Lower leg skin (tissue), 4 donors: ENCODE measurements around the gene SURF6. TPM values are rescaled to one million over a fixed set of nuclear protein-coding genes. Genes with fewer than 3 reads are reported as not detected.
"Not testable (repeated sequence)": the region's sequence is repeated elsewhere in the genome, so short reads cannot be mapped to it uniquely, and the experiment has no call there.

Experiments
- DNase-seq, 2 donors: peaks; one replicate each; pipeline ENCODE4 v3.0.0-alpha.2; 2019; ENCODE audit warnings: low spot score in 2 of 2
- H3K4me3 ChIP-seq: fragments of 200-600 bp; sonication (generic); 2 replicates; pipeline ENCODE4 v1.5.1; 2017; ENCODE audit warnings: mild to moderate bottlenecking, low read depth; ENCODE audit not compliant: poor library complexity, severe bottlenecking
- POLR2A ChIP-seq, 2 donors: fragments of 450-650 bp; IDR thresholded peaks; one replicate each; pipeline ENCODE4 v1.6.1; 2016 to 2017; ENCODE audit warnings: antibody characterized with exemption in 2 of 2, mild to moderate bottlenecking in 1 of 2, moderate library complexity in 1 of 2
- WGBS, 2 donors: methylation state at CpG; one replicate each; pipeline ENCODE4 v1.1.5; 2018; 5-methylcytosine and 5-hydroxymethylcytosine counted together
- intact Hi-C: fragments of 100-400 bp; cut with DNase I; formaldehyde crosslinking; loops from one replicate; pipeline ENCODE4 v1.15.0; 2023; ENCODE audit warnings: low total_unique reads
- total RNA-seq, 4 donors: library from RNA; depleted of rRNA; stranded (reverse); fragments of >200 nt; gene quantifications; one replicate each; pipeline ENCODE4 v1.1.0, GENCODE V29; 2016
- TF ChIP-seq, protein P1 (sequence below), 3 donors: fragments of 450-650 bp; IDR thresholded peaks; one replicate each; pipeline ENCODE4 v1.5.1; 2016; ENCODE audit warnings: antibody characterized with exemption in 3 of 3, mild to moderate bottlenecking in 3 of 3, moderate library complexity in 2 of 3

The SURF6 gene
- total RNA-seq, 4 donors from 2014 or later = 21.7 to 37.4 (median 27.4) TPM

DNA sequence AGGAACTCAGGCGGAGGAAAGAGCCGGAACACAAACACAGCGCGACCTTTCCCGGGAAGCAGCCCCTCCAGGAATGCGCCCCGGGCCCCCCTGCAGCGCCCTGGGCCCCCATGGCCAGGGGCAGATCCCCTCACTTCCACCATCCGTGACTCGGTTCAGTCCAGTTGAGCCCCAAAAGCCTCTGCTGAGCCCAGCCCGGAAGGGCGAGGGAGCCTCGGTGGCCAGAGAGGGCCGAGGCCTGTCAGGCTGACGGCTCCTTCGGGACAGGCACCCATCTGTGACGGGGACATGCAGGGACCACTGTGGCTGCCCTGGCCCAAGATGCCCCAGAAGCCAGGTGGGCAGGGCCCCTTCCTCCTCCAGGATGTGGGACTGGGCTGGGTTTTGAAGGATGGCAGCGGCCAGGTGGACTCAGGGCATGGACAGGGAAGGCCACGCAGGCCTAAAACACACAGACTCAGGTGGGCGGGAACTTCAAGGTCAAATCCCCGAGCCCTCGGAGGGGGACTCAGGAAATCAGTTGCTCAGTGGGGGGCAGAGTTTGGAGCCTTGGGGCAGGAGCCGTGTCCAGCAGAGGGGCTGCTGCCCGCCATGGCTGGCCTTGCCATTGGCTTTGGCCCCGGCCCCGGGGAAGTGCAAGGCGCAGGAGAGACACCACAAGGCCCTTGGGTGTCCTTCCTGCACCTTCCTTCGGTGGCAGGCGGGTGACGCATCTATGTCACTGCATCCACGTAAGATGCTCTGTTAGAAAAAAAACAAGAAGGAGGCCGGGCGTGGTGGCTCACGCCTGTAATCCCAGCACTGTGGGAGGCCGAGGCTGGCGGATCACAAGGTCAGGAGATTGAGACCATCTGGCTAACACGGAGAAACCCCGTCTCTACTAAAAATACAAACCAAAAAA lies 31.3 kb downstream of the SURF6 start:
- 84% methylated on average over 32 to 36 of the region's 38 CpGs for WGBS, 2 donors
- DNase-seq = peak in 1 of 2 donors; percentile 77
- TF ChIP-seq POLR2A (IDR thresholded peaks at IDR 0.05) = no peak
- TF ChIP-seq, protein P1, sequence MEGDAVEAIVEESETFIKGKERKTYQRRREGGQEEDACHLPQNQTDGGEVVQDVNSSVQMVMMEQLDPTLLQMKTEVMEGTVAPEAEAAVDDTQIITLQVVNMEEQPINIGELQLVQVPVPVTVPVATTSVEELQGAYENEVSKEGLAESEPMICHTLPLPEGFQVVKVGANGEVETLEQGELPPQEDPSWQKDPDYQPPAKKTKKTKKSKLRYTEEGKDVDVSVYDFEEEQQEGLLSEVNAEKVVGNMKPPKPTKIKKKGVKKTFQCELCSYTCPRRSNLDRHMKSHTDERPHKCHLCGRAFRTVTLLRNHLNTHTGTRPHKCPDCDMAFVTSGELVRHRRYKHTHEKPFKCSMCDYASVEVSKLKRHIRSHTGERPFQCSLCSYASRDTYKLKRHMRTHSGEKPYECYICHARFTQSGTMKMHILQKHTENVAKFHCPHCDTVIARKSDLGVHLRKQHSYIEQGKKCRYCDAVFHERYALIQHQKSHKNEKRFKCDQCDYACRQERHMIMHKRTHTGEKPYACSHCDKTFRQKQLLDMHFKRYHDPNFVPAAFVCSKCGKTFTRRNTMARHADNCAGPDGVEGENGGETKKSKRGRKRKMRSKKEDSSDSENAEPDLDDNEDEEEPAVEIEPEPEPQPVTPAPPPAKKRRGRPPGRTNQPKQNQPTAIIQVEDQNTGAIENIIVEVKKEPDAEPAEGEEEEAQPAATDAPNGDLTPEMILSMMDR (IDR thresholded peaks at IDR 0.05) = no peak
- H3K4me3 ChIP-seq = no peak overlapping the region
- intact Hi-C loops = no loop called here

DNA sequence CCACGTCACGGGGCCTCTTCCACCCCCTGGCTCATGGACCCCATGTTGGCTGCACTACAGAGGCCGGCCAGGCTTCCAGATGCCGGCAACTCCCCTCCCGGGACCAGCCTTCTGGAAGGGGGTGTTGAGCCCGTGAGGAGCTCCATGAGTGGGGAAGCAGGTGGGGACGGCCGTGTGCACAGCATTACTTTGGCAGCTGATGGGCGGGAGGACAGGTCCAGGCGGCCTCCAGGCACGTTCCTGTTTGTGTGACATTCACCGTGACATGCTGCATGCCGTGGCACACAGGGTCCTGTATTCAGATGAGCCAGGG lies 31.9 kb downstream of the SURF6 start:
- TF ChIP-seq, protein P1 (IDR thresholded peaks at IDR 0.05) = no peak
- no peak for TF ChIP-seq POLR2A (IDR thresholded peaks at IDR 0.05)
- DNase-seq = no peak
- H3K4me3 ChIP-seq = no peak overlapping the region
- 37 to 43% methylated on average over 13 of the region's 13 CpGs for WGBS, 2 donors
- intact Hi-C loops = no loop called here

DNA sequence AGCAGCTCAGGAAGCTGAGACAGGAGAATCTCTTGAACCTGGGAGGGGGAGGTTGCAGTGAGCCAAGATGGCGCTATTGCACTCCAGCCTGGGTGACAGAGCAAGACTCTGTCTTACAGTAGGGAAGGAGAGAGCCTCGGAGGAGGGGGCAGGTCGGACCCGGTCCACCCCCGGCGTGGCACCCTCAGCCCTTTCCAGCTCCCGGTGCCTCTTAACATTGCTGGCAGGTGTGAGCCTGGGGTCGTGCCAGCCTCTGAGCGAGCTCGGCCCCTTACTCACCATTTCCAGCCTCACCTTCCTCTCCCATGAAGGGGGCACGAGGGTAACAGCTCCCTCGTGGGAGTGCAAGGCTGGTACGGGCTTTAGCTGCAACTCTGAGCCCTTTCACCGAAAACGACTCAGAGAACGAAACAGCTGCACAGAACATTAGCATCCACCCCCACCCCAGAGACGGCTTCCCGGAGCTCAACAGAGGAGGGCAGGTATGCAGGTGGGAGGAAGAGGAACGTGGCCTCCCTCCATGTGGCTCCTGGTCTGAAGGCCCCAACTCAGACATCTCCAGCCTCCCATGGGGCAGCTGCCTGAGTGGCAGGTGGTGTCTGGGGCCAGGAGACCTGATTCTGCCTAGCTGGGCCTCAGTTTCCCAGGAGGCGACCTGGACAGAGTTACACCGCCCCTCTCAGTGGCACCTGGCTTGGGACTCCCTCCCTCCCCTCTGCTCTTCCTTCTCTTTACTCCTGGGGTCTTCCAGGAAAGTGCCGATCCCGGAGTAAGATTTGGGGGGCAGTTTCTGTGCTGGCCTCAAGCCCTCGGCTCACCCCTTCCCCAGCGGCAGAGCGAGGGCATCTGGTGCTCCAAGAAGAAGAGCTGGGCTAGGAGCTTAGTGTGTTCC lies 32.5 kb downstream of the SURF6 start:
- 77% methylated on average over 22 to 26 of the region's 26 CpGs for WGBS, 2 donors
- no peak overlapping the region for H3K4me3 ChIP-seq
- intact Hi-C loops = no loop called here
- DNase-seq = peak in 1 of 2 donors; percentile 68
- TF ChIP-seq, protein P1 (IDR thresholded peaks at IDR 0.05) = no peak
- TF ChIP-seq POLR2A (IDR thresholded peaks at IDR 0.05) = no peak

DNA sequence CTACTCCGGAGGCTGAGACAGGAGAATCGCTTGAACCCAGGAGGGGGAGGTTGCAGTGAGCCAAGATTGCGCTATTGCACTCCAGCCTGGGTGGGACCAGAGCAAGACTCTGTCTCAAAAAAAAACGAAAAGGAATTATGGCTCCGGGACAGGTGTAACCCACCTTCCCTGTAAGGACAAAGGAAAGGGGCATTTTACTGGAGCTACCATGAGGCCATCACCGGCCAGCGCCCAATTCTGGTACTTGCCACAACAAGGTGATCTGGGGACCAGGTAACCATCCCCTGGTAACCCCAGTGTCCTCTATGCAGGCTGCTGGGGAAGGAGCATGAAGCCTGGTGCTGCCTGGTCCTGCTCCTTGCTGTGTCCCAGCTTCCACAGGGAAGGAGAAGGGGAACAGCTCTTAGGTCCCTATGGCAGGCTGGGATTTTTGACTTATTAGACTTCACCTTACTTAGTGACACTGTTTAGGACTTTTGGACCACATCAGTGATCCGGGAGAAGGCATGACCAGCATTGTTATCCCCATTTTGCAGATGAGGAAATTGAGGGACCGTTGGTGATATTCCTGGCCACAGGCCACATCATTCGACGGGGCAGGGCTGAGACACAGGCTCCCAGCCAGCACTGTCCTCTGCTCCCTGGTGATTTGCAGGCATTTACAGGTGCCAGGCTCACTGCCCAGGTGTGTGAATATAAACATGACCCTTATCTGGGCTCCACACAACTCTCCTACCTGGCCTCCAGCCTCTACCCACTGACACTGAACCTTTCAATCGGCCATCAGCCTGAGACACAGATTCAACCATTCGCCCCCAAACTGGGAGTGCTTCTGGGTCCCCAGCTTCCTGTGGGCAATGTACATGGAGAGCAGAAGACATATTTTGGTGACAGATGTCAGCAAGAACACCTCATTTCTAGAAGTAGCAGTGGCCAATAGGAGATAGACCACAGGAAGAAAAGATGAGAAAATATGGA lies 34.4 kb downstream of the SURF6 start:
- WGBS, 2 donors = 87 to 92% methylated on average over 13 of the region's 13 CpGs
- TF ChIP-seq, protein P1 (IDR thresholded peaks at IDR 0.05) = no peak
- TF ChIP-seq POLR2A (IDR thresholded peaks at IDR 0.05) = no peak
- no peak overlapping the region for H3K4me3 ChIP-seq
- peak in 1 of 2 donors; percentile 58 for DNase-seq
- intact Hi-C loops = no loop called here

DNA sequence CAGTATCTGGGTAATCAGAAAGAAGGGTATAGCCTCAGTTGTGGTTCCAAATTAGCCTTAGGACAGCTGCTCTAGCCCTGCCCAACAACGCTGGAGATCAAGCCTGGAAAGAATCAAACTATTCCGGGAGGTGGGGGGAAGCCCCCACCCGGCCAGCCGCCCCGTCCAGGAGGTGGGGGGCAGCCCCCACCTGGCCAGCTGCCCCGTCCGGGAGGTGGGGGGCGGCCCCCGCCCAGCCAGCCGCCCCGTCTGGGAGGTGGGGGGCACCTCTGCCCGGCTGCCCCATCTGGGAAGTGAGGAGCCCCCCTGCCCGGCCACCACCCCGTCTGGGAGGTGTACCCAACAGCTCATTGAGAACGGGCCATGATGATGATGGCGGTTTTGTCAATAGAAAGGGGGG lies 36.0 kb downstream of the SURF6 start:
- DNase-seq = peak in 1 of 2 donors; percentile 45
- intact Hi-C loops, H3K4me3 ChIP-seq: not testable (repeated sequence)
- 51 to 53% methylated on average over 14 to 15 of the region's 16 CpGs for WGBS, 2 donors
